KG1 (cell line): ENCODE measurements around the gene FPR2.
A peak's percentile ranks its signal among the peaks of the same experiment; 100 is the strongest.
"Not testable (repeated sequence)": the region's sequence is repeated elsewhere in the genome, so short reads cannot be mapped to it uniquely, and the experiment has no call there.

Experiments used
- DNase-seq: peaks from one replicate; lab custom pipeline; 2025; lab: John Stamatoyannopoulos, UW

Gene FPR2

DNA sequence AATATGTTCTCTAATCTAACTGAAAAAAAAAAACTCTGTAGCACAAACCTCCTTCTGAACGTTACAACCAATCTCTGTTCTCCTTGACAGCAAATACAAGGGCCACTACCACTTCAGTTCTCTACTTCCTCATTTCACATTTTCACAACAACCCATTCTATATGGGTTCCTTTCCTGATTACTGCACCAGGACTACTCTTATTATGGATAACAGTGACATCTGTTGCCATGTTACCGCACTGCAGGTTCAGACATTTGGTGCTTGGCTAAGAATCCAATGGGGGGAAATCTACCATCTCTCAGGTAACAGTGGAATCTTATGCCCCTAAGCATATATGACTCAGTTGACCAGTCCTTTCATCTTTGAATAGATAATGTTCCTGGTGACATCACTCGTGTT lies 22.4 kb downstream of the FPR2 start:
- DNase-seq: no peak

DNA sequence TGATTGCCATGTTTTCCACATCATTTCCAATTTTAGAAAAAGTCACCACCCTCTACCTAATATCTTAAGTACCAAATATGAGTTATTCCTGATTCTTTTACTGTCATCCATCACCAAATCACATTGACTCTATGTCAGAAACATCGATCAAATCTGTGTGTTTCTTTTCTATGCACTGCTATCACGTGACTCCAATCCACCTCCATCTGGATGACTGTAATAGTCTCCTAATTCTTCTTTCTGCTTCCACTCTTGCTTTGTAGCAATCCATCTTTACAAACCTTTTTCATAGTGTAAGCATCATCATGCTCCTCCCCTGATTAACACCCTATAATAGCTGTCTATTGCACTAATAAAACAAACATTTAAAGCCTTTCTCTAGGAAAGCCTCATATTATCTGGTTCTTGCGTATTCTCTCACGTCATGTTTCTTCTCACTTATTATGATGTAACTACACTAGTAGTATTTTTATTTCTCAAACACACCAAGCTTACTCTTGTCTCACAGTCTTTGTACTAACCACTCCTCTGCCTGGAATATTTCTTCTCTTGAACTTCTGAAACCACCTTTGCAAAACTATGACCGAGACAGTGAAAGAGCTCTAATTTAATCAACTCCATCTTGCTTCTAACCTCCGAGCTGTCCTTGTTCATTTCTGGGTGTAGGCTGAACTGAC lies 23.3 kb downstream of the FPR2 start:
- no peak for DNase-seq

DNA sequence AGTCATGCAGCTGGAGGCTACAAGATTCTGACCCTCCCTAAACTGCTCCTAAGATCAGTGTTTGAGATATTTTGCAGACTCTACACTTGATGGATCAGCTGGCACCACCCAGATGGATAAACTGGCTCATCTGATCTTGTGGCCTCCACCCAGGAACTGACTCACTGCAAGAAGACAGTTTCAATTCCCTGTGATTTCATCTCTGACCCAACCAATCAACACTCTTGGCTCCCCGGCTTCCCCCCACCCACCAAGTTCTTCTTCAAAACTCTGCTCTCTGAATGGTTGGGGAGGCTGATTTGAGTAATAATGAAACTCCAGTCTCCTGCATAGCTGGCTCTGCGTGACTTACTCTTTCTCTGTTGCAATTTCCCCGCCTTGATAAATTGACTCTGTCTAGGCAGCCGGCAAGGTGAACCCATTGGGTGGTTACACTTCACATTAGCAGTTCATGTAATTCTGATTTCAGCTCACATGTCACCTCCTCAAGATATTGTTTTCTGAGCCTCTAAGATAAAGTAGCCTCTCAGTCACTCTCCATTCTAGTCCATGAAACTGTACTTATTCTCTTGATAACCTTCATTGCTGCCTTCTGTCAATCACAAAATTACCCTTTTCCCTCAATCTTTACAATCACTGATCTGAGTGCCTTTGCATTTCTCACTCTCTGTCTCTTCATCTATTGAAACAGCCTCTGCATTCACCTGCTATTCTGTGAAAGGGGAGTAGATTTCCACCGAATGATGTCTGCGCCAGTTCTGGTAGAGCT lies 24.1 kb downstream of the FPR2 start:
- no peak for DNase-seq

DNA sequence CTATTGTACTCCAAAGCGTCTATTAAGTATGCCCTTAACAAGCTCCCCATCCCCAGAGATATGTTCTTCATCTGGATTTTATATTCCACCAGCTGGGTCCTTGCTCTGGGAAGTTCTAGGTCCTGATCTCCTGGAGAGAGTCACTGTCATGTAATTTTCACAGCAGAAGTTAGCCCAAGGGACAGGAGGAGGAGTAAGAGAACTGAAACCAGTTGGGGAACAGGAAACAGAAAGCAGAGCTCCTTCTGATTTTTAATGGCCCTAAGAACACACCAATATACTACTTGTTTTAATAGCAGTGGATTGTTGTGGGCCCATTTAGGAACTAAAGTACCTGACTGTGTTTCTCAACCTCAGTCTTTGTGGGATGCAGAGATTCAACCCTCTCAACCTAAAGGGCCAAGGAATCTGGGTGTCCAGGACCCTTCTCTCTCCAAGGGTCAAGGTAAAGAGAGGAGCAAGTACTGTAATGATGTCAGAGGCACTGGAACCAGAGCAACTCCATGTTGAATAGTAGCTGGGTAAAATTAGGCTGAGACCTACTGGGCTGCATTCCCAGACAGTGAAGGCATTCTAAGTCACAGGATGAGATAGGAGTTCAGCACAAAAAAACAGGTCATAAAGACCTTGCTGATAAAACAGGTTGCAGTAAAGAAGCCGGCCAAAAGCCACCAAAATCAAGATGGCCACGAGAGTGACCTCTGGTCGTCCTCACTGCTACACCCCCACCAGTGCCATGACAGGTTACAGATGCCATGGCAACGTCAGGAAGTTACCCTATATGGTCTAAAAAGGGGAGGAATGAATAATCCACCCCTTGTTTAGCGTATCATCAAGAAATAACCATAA lies 25.9 kb downstream of the FPR2 start:
- no peak for DNase-seq

DNA sequence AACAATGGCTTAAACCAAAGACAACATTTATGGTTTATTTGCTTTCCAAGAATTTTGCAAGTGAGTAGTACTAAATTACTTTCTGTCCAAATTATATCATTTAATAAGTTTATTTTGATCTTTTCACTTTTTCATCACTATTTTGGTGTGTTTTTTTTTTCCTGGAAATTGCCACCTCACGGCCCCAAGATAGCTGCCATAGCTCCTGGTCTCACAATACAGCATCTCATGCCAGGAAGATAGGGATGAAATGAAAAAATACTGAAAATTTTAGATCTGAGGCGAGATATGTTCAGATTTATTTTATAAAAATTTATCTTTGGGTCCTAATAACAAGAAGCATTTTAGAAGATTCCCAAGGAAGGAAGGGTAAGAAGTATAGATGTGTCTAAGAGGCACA lies 27.0 kb downstream of the FPR2 start:
- DNase-seq: no peak

DNA sequence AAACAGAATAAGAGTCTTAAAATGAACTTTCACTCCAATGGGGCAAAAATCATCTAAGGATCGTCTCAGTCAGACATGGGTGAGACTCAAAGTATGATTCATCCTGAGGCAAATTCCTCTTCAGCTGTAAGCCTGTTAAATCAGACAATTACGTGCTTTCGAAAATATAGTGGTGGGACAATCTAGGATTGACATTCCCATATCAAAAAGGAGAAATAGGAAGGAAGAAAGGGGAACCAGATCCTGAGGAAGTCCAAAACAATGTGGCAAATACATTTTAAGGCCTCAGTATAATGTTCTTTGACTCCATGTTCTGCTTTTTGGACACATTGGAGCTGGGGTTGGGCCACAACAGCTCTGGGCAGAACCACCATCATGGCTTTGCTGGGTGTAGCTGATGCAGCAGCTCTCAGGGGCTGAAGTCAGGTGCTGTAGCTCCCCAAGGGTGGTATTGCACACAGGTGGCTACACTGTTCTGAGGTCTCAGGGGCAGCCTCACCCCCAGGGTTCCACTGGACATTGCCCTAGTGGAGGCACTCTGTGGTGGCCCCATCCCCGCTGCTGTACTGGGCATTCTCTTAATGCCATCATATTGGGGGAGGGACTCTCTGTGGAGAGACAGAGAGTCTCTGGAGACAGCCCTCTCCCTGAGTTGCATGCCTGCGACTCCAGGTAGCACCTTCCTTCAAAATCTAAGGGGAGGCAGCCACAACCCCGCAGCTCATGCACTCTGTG lies 28.2 kb downstream of the FPR2 start:
- no peak for DNase-seq

DNA sequence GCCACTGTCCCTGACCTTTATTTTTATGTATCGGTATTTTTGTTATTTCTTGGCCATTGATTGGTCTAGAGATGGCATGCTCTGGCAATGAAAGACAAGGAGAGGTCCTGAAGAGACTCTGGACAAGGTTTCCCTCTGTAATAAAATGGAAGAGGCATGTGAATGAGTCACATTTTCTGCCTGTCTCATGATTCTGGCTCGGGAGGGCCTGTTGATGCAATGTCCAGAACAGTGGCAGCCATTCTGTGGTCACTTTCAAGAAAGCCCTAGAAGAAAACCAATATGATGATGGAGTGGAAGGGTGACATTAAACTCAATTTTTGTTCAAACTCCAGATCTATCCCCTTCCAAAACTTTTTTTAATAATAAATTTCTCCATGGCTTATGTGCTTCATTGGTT lies 32.0 kb downstream of the FPR2 start:
- DNase-seq: no peak

DNA sequence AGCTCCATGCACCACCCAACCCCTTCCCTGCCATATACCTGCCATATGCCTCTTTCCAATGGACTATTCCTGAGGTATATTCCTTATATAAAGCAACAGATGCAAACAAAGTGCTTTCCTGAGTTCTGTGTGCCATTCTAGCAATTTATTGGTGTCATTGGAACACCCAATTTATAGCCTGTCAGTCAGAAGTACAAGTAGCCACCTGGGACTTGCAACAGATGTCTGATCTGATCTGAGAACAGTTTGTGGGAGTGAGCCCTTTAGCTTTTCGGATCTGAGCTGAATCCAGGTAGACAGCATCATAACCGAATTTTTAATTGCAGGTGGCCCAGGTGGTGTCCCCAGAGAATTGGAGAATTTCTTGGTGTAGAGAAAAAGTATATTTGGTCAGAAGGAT lies 33.0 kb downstream of the FPR2 start:
- no peak for DNase-seq

DNA sequence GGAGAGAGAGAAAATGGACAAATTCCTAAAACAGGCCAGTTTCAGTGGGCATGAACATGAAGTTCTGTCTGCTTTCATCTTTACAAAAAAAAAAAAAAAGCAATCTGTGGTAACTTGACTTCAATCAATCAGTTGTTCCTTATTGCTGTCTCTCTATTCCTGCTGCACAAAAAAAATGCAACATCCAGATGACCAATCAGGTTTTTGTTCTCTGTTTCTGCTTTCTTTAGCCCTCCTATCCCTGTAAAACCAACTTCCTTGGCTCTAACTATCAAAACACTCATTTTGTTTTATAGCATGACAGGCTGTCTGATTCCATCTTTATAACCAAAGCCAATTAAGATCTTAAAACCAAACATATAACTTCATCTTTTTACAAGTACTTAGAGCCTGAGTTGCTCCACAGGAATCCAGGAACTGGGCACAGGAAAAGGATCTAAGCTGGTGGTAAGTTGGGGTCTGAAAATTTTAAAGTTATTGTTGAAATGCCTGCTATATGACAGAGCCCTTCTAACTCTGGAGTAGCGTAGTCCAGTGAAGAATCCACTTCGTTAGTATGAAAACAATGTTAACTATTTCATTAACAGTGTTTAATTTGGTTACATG lies 34.0 kb downstream of the FPR2 start, which contains the start of gene FPR3:
Gene FPR3 (plus strand): TSS at position 273 of the 606 bp plus-strand sequence. CDS start 28,592 bp downstream, outside the sequence.
- DNase-seq: no peak

DNA sequence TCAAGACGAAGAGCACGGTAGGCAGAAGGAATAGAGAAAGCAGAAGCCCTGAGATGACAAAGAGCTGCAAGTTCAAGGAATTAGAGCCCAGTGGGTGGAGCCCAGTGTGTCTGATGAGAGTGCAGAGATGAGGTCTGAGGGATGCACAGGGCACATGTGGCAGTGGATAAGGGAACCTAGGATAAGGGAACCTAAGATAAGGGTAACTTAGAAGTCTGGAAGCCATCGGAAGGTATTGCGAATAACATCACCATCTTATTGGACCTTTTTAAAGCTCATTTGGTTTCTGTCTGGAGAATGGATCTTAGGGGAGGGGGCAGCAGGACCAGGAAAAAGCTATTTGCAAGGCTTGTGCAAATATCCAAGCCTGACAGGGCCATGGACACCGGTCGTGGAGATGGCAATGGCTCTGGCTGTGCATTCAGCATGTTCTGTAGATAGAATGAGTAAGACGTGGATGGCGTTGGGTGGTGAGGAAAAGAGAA lies 35.3 kb downstream of the FPR2 start:
- DNase-seq: no peak

DNA sequence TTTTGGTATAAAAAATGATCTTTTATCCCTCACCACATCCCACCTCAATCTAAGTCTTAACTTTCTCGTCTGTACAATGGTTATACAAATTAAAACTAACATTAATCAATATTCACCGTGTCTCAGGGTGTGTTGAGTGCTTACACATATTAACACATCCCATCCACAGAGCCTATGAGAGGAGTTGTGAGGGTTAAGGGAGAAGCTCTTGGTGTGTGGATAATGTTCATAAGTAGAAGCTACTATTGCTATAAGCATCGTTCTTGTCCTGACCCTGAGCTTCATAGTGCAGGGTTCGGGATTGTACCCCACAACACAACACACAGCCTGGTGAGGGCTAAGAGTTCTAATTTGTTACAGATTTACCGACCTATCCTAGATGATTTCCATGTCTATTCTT lies 36.5 kb downstream of the FPR2 start:
- no peak for DNase-seq

DNA sequence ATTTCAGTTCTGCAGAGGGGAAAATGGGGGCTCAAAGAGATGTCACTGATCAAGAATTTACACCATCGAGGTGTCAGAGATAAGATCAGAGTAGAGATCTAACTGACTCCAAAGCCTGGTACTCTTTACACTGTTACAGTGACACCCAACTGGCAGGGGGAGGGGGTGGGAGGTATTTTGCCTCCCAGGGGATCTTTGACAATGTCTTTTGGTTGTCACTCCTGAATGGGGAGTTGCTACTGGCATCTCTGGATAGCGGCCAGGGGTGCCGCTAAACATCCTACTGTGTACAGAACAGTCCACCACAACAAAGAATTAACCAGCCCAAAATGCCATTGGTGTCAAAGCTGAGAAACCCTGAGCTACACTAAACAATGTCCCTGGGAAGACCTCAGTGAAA lies 37.1 kb downstream of the FPR2 start:
- DNase-seq: no peak

DNA sequence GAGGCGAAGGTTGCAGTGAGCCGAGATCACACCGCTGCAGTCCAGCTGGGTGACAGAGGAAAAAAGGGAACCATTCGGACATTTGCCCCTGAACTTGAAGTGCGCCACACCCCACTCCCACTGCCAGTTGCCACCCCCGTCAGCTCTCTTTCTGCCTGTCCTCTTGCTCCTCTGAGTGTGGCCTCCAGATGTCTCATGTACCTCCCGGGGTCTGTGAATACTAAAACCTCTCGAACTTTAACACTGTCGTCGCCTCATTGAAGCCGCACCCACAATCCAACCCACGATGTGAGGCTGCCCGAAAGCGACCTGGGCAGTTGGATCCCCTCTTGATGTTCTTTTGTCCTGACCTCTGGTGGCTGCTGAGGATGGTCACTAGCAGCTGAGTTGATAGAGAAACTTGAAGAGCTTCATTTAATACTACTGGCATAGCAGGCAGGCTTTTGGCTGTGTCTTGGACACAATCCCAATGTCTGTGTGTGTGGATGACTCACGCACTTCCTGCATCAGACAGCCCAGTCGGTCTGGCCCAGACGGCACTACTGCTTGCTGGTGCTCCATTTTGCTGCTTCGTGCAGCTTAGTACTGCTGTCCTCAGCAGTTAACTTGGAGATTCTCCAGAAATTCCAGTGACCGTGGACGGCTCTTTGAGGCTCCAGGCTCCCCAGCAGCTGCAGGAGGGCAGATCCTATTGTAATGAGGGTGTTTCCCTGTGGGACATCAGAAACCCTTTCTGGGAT lies 38.2 kb downstream of the FPR2 start:
- no peak for DNase-seq

DNA sequence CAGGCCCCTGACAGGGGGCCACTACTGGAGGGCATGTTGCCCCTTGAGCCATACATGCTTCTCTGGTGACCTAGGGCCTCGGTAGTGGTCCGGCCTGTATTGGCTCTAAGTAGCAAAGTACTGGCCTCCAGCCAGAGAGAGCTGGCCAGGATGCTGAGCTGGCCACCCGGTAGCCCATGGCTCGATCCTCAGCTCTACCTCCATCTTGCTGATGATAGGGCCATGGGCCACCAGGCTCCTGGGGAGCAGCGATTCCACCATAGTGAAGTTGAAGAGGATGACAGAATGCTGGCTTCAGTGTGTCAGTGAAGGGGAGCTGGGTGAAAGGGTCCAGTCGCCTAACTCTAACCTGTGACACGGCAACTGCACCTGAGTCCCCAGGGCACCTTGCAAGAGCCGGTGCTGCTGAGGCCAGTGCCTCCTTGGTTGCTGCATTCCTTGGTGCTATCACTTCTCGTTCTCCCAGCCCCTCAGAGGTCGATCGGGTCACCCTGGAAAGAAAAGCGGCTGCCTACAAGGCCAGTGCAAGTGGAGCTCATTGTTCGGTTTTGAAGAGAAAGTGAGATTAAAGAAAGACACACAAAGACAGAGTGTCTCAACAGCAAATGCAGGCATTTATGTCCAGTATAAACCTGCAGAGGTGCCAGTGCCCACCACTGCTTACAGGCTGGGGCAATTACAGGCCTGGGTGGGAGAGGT lies 38.9 kb downstream of the FPR2 start:
- DNase-seq: no peak

DNA sequence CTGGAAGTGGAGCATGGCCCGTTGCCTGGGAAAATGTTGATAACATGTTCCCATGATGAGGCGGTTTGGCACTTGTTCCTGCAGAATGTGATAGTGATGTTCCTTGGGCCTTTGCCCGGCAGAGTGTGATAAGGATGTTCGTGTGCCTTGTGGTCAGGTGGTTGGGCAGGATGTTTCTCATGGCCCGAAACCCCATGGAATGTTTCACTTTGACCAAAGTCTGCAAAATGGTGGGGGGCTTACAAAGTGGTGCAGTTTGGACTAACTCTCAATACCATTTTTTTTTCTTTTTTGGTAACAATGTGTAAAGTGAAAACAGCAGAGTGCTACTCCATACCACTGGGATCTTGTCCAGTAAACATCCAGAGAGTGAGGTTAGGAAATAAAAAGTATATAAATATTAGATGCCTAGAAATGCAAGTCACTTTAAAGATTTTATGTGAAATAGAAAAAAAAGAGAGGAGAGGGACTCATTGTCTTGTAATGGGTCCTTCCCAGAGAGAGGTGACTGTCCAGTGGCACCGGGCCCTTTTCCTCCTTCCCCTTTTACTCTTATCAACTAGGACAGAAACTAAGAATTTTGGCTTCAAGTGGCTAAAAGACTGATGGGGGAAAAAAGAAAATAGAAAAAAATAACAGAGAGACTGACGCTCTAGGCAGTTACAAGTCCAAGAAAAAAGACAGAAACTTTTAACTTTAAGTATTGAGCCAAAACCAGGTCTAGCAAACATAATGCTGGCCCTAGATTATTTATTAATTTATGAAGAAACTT lies 39.7 kb downstream of the FPR2 start:
- DNase-seq: no peak

DNA sequence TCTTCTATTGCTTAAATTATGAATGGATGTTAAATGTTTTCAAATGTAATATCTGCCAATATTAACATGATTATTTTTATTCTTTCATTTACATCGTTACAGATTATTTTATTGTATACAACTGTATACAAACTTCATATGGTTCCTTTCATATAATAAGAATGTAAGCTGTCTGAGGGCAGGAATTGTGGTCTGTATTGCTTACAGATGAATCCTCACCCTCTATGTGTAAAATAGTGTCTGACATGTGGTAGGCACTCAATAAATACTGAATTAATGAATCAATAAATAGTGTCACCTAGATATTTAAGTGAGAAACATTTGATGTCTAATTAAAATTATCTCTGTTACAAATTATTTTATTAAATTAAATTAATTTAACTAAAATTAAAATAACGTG lies 41.8 kb downstream of the FPR2 start:
- no peak for DNase-seq

DNA sequence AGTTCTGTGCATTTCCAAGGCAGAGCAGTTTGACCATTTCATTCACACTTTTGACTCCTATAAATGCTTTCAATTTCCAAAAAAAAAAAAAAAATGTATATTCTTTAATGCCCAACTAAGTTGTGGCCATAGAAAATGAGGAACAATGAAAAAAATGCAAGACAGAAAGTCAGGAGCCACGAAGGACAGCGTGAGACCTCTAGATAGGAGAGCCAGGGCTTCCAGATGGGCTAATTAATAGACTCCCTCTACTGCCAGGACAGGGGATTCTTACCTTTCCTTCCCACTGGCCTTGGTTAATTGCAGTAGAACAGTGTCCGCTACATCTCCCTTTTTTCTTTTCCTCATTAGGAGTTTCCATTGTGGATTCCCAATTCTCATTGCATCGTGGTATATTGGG lies 42.5 kb downstream of the FPR2 start:
- no peak for DNase-seq

DNA sequence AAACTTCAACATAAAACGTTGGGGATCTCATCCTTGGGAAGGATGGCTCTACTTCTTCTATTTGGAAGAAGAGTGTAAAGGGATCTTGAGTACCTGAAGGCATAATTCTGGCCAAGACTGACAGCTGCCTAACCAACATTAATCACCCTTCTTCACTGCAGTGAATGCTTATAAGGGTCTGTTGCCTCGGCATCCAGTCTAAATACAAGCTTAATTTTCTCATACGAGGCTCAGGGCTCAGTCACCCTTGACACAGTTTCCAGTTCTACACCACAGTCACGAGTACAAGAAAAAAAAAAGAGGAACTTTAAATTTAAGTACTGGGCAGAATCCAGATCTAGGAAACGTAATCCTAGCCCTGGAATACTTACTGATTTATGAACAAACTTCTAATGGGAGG lies 43.0 kb downstream of the FPR2 start:
- DNase-seq: peak; percentile 35

DNA sequence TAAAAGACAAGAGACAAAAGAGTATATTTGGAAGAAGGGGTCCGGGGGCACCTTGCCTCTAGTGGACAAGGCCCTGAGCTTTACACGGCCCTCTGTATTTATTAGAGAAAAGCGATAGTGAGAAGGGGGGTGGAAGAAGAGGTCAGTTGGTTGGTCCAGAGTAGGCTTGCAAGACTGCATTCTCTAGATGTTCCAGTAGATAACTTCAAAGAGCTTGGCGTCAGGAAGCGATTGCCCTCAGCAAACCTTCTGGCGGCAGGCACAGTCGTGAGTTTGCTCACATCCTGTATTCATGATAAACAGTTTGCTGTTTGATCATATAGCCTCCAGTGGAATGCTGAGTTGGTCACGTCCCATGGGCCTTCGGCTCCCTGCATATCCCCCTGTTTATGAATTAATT lies 43.8 kb downstream of the FPR2 start:
- DNase-seq: not testable (repeated sequence)
